ENCODE results near the gene CHST8.

GRCh38 chr19:33749016-33749415, 127.3 kb downstream of the CHST8 start:
- no peak for TF ChIP-seq CTCF (conservative IDR thresholded peaks at IDR 0.05)
- no peak for TF ChIP-seq EZH2 (IDR thresholded peaks at IDR 0.05; ENCODE audit: low read depth)
